SK-N-SH (cell line): Measurements from ENCODE around the gene KLF15. TPM values are rescaled to one million over a fixed set of nuclear protein-coding genes. Genes with fewer than 3 reads are reported as not detected.

Experiments
- CTCF ChIA-PET: fragments of 300-600, 350-600 bp; formaldehyde crosslinking; extraction: SDS; loops from one replicate; lab custom pipeline; 2021; lab: Yijun Ruan, JAX
- POLR2A ChIA-PET: fragments of 350-600 bp; sonication (Branson Sonifier 250); formaldehyde crosslinking; extraction: SDS; loops from one replicate; lab custom pipeline; 2020; ENCODE audit warnings: antibody characterized with exemption, inconsistent platforms; lab: Yijun Ruan, JAX
- DNase-seq: peaks from one replicate; pipeline ENCODE4 v3.0.0; 2012
- H2AFZ ChIP-seq: fragments of 200-600 bp; sonication (generic); 2 replicates; pipeline ENCODE4 v1.8.1; 2016; ENCODE audit warnings: antibody characterized with exemption, mild to moderate bottlenecking, low read depth
- H3F3A ChIP-seq: fragments of 200-600 bp; sonication (generic); replicated peaks from 2 replicates; pipeline ENCODE3; 2016; ENCODE audit warnings: antibody characterized with exemption, mild to moderate bottlenecking; ENCODE audit not compliant: insufficient read depth
- H3K27ac ChIP-seq, 2 experiments: fragments of 200-500 bp in 1 of 2; fragments of 200-600 bp in 1 of 2; sonication (Bioruptor generic) in 1 of 2; sonication (generic), shearing (Covaris generic) in 1 of 2; 2 replicates each; pipeline versions ENCODE4 v1.5.1 to v1.6.1; 2014 to 2016; ENCODE audit warnings: low read depth in 2 of 2, inconsistent platforms in 1 of 2, low read length in 1 of 2, mild to moderate bottlenecking in 1 of 2, mixed read lengths in 1 of 2
- H3K27me3 ChIP-seq: fragments of 200-600 bp; sonication (generic), shearing (Covaris generic); 2 replicates; pipeline ENCODE4 v1.6.1; 2016; ENCODE audit warnings: mixed run types; ENCODE audit not compliant: insufficient read depth
- H3K36me3 ChIP-seq, 2 experiments: fragments of 200-500 bp in 1 of 2; fragments of 200-600 bp in 1 of 2; sonication (Bioruptor generic) in 1 of 2; sonication (generic) in 1 of 2; replicated peaks in 1 of 2; 2 replicates each; pipeline versions ENCODE3 to v1.5.1; 2014 to 2016; ENCODE audit warnings: low read length in 1 of 2, mild to moderate bottlenecking in 1 of 2; ENCODE audit not compliant: insufficient read depth in 2 of 2, control insufficient read depth in 1 of 2
- H3K4me1 ChIP-seq, 2 experiments: fragments of 200-500 bp in 1 of 2; fragments of 200-600 bp in 1 of 2; sonication (Bioruptor generic) in 1 of 2; sonication (generic), shearing (Covaris generic) in 1 of 2; 2 replicates each; pipeline versions ENCODE4 v1.5.1 to v1.6.1; 2014 to 2016; ENCODE audit warnings: low read depth in 1 of 2, low read length in 1 of 2, mixed run types in 1 of 2; ENCODE audit not compliant: insufficient read depth in 2 of 2, control insufficient read depth in 1 of 2
- H3K4me2 ChIP-seq: fragments of 200-600 bp; sonication (generic), shearing (Covaris generic); 2 replicates; pipeline ENCODE4 v1.6.1; 2017; ENCODE audit warnings: mixed run types
- H3K4me3 ChIP-seq, 2 experiments: fragments of 200-500 bp in 1 of 2; fragments of 200-600 bp in 1 of 2; sonication (Bioruptor generic) in 1 of 2; sonication (generic), shearing (Covaris generic) in 1 of 2; 2 replicates each; pipeline versions ENCODE4 v1.5.1 to v1.8.1; 2014 to 2016; ENCODE audit warnings: low read depth in 2 of 2, inconsistent platforms in 1 of 2, low read length in 1 of 2, mild to moderate bottlenecking in 1 of 2, mixed read lengths in 1 of 2, moderate library complexity in 1 of 2
- H3K79me2 ChIP-seq: fragments of 200-600 bp; sonication (generic); 2 replicates; pipeline ENCODE4 v1.8.1; 2017; ENCODE audit warnings: mild to moderate bottlenecking; ENCODE audit not compliant: insufficient read depth
- H3K9ac ChIP-seq: fragments of 200-600 bp; sonication (generic); 2 replicates; pipeline ENCODE4 v1.6.1; 2017; ENCODE audit warnings: mixed run types
- H3K9me2 ChIP-seq: fragments of 200-600 bp; sonication (generic); 2 replicates; pipeline ENCODE4 v1.6.1; 2017; ENCODE audit warnings: mixed run types
- H3K9me3 ChIP-seq: fragments of 200-600 bp; sonication (generic); 2 replicates; pipeline ENCODE4 v1.6.1; 2017; ENCODE audit warnings: mixed run types, mild to moderate bottlenecking, moderate library complexity
- H4K20me1 ChIP-seq: fragments of 200-600 bp; sonication (generic); 2 replicates; pipeline ENCODE4 v1.6.1; 2017; ENCODE audit warnings: mild to moderate bottlenecking, mixed run types; ENCODE audit not compliant: insufficient read depth
- FOXJ3 ChIP-seq: sonication (generic); formaldehyde crosslinking; IDR thresholded peaks from 2 replicates; pipeline ENCODE4 v1.5.1; 2020; ENCODE audit warnings: mild to moderate bottlenecking, missing genetic modification reagents
- FOXM1 ChIP-seq: IDR thresholded peaks from 2 replicates; pipeline ENCODE4 v1.4.0; 2012; ENCODE audit warnings: low read depth, mild to moderate bottlenecking
- GABPA ChIP-seq: IDR thresholded peaks from 2 replicates; pipeline ENCODE4 v1.4.0; 2012; ENCODE audit warnings: low read depth, mild to moderate bottlenecking
- RAD21 ChIP-seq: IDR thresholded peaks from 2 replicates; pipeline ENCODE4 v1.6.1; 2012; ENCODE audit warnings: mild to moderate bottlenecking, low read length
- RCOR1 ChIP-seq: fragments of 150-350 bp; IDR thresholded peaks from 2 replicates; pipeline ENCODE4 v1.6.1; 2017; ENCODE audit warnings: antibody characterized with exemption, low read length
- SIN3A ChIP-seq: IDR thresholded peaks from 2 replicates; pipeline ENCODE4 v1.6.1; 2012; ENCODE audit warnings: low read depth, mild to moderate bottlenecking, low read length, moderate library complexity, borderline replicate concordance
- WGBS: methylation state at CpG from one replicate; pipeline ENCODE4 v1.1.6; 2017; ENCODE audit warnings: low lambda C conversion rate; 5-methylcytosine and 5-hydroxymethylcytosine counted together
- polyA plus RNA-seq, 3 experiments: library from polyadenylated mRNA; depleted of rRNA; stranded (reverse); fragments of >200 nt; gene quantifications; 2 replicates each; pipeline ENCODE4 v1.2.3, GENCODE V29; 2012
- TF ChIP-seq, protein P1 (sequence below): IDR thresholded peaks from 2 replicates; pipeline ENCODE4 v1.4.0; 2012; ENCODE audit warnings: low read depth, borderline replicate concordance

The KLF15 gene
- polyA plus RNA-seq, 1 of the 3 experiments (the other 2 are of a cell fraction) = 0.28 TPM

DNA sequence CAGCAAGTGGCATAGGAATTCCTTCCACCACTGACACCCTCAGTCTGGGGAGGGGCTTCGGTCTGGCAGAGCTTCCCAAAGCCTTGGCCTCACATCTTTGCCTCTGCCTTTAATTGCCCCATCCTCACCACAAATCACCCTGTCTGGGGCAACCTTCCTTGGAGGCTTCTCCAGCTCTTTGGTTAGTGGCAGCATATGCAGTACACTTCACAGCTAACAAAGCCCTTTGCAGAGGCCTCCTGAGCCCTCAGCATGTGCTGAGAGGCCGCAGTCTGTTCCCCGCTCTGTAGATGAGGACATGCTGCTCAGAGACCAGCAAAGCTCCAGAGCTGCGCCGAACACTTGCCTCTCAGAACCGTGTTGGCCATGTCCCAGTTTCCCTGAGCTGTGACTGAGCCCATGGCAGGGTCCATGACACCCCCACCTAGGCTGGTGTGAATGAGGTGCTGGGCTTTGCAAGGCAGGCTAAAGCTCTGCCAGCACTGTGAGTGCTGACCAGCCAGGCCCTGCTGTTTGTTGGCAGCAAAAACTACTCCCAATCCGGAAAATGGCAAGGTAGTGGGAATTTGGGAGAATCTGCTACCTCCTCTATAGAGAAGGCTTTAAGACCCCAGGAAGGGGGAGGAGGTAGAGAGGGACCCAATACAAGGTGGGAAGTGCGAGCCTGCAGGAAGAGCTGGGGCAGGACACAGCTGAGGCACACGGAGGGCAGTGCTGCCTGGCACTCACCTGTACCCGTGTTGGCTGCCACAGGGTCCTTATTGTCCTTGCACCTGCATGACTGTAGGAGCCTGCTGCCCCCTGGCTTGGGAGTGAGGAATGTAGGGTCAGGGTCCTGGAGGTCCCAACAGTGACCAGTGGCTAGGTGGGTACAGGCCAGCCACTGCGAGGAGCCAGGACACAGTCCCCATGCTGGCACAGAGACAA, 8.4 kb upstream of the KLF15 start:
- no peak overlapping the region for H3K27ac ChIP-seq
- no peaks in the 10 kb centered on the region for H3F3A ChIP-seq
- 58% methylated on average over 6 of the region's 11 CpGs for WGBS
- no peaks in the 10 kb centered on the region for H3K9me2 ChIP-seq
- no peak overlapping the region for H3K4me3 ChIP-seq
- H2AFZ ChIP-seq = no peak overlapping the region
- no peaks in the 10 kb centered on the region for H3K9me3 ChIP-seq
- H3K79me2 ChIP-seq = no peaks in the 10 kb centered on the region
- H3K36me3 ChIP-seq = no peaks in the 10 kb centered on the region
- no peaks in the 10 kb centered on the region for H4K20me1 ChIP-seq
- H3K9ac ChIP-seq = no peak overlapping the region
- no peaks in the 10 kb centered on the region; a peak in 1 of 4 replicates for H3K4me1 ChIP-seq
- no peaks in the 10 kb centered on the region; the same call in 1 of the 2 replicates for H3K27me3 ChIP-seq
- TF ChIP-seq, protein P1, sequence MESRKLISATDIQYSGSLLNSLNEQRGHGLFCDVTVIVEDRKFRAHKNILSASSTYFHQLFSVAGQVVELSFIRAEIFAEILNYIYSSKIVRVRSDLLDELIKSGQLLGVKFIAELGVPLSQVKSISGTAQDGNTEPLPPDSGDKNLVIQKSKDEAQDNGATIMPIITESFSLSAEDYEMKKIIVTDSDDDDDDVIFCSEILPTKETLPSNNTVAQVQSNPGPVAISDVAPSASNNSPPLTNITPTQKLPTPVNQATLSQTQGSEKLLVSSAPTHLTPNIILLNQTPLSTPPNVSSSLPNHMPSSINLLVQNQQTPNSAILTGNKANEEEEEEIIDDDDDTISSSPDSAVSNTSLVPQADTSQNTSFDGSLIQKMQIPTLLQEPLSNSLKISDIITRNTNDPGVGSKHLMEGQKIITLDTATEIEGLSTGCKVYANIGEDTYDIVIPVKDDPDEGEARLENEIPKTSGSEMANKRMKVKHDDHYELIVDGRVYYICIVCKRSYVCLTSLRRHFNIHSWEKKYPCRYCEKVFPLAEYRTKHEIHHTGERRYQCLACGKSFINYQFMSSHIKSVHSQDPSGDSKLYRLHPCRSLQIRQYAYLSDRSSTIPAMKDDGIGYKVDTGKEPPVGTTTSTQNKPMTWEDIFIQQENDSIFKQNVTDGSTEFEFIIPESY = no peak
- TF ChIP-seq RAD21 (peak; percentile 17; the same call in 1 of the 2 replicates), RCOR1 (no peak), GABPA (no peak)
- no peak for DNase-seq
- ChIA-PET CTCF (interaction anchor here (0.6 to 1.3 kb wide), 7 partner anchors 9 to 1099 kb away, joined by 3 to 4 read pairs (median 3); no protein-coding TSS in a partner anchor), POLR2A (no interaction called here)
- H3K4me2 ChIP-seq = no peak overlapping the region

DNA sequence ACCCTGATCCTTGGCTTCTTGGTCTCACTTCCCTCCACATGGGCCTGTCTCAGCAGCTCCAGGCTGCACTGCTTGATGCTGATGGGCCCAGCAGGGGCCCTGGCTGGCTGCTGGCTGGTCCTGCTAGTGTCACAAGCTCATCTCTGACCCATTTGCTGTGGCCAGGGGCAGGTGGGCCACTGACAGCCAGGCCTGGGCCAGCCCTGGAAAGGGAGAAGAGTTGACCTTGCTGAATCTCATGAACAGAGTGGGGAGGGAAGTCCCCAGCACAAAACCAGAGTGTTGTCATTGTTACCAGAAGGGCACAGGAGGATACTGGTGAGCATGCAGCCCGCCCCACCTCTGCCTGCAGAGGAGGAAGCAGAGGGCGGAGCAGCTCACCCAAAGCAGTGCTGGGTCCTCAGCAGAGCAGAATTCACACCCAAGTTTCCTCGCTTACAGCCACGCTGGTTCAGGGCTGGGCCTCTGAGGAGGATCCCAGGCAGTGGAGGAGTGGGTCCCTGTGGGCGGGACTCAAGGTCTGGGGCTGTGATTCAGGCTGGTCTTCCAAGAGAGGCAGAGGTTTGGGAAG, 7.6 kb upstream of the KLF15 start:
- DNase-seq = no peak
- CTCF ChIA-PET = interaction anchor here (0.6 to 1.5 kb wide), 5 partner anchors 15 to 1098 kb away, joined by 3 to 5 read pairs (median 4); no protein-coding TSS in a partner anchor
- no peak overlapping the region for H3K4me2 ChIP-seq
- no peaks in the 10 kb centered on the region for H3K9me3 ChIP-seq
- no peak overlapping the region for H2AFZ ChIP-seq
- no peaks in the 10 kb centered on the region for H3F3A ChIP-seq
- H4K20me1 ChIP-seq = no peaks in the 10 kb centered on the region
- no peaks in the 10 kb centered on the region for H3K9me2 ChIP-seq
- H3K79me2 ChIP-seq = no peaks in the 10 kb centered on the region
- H3K4me3 ChIP-seq = no peak overlapping the region
- WGBS = 46% methylated on average over 4 of the region's 5 CpGs
- TF ChIP-seq RCOR1 = no peak
- no peak for TF ChIP-seq SIN3A
- TF ChIP-seq FOXM1 = no peak
- TF ChIP-seq FOXJ3 = no peak
- H3K27ac ChIP-seq = no peak overlapping the region
- no peaks in the 10 kb centered on the region; a peak in 1 of 4 replicates for H3K4me1 ChIP-seq
- H3K36me3 ChIP-seq = no peaks in the 10 kb centered on the region
- H3K27me3 ChIP-seq = peaks cover 4% of the 10 kb centered on the region; the same call in 1 of the 2 replicates
- no peak overlapping the region for H3K9ac ChIP-seq
- POLR2A ChIA-PET = no interaction called here
